HG02852 (cell line): Measurements from ENCODE around the gene GRM8.

Experiments
- ATAC-seq: cut with Tn5 transposase; IDR thresholded peaks from one replicate; pipeline ENCODE4 v1.9.1; 2021; ENCODE audit warnings: mild to moderate bottlenecking, moderate library complexity; ENCODE audit not compliant: unreplicated experiment

Gene GRM8

GRCh38 chr7:126820925-126821324 lies 431.8 kb downstream of the GRM8 start:
- ATAC-seq: no peak

GRCh38 chr7:126819197-126819484 lies 433.6 kb downstream of the GRM8 start:
- ATAC-seq: no peak

GRCh38 chr7:126818393-126819196 lies 434.1 kb downstream of the GRM8 start:
- ATAC-seq: no peak

- no peak for ATAC-seq
Observed at GRCh38 chr7:126809188-126809587, 443.6 kb downstream of the GRM8 start.

GRCh38 chr7:126806614-126807013 lies 446.1 kb downstream of the GRM8 start:
- ATAC-seq: no peak

- no peak for ATAC-seq
Observed at GRCh38 chr7:126805351-126805750, 447.4 kb downstream of the GRM8 start.

- ATAC-seq: no peak
Observed at GRCh38 chr7:126804604-126805003, 448.1 kb downstream of the GRM8 start.

- no peak for ATAC-seq
Observed at GRCh38 chr7:126803990-126804389, 448.8 kb downstream of the GRM8 start.

GRCh38 chr7:126803060-126803665 lies 449.6 kb downstream of the GRM8 start:
- peak; percentile 97 for ATAC-seq

GRCh38 chr7:126801733-126802132 lies 451.0 kb downstream of the GRM8 start:
- ATAC-seq: no peak

GRCh38 chr7:126799541-126799940 lies 453.2 kb downstream of the GRM8 start:
- no peak for ATAC-seq

GRCh38 chr7:126792521-126792920 lies 460.2 kb downstream of the GRM8 start:
- ATAC-seq: no peak

GRCh38 chr7:126791306-126791705 lies 461.4 kb downstream of the GRM8 start:
- no peak for ATAC-seq

- ATAC-seq: no peak
Observed at GRCh38 chr7:126790763-126791162, 462.0 kb downstream of the GRM8 start.

GRCh38 chr7:126783613-126784012 lies 469.1 kb downstream of the GRM8 start:
- no peak for ATAC-seq

- peak; percentile 89 for ATAC-seq
Observed at GRCh38 chr7:126780993-126781392, 471.7 kb downstream of the GRM8 start.

GRCh38 chr7:126778101-126778500 lies 474.6 kb downstream of the GRM8 start:
- ATAC-seq: no peak

GRCh38 chr7:126776498-126776897 lies 476.2 kb downstream of the GRM8 start:
- ATAC-seq: no peak

- no peak for ATAC-seq
Observed at GRCh38 chr7:126774077-126774476, 478.7 kb downstream of the GRM8 start.

- ATAC-seq: no peak
Observed at GRCh38 chr7:126768836-126769235, 483.9 kb downstream of the GRM8 start.

- ATAC-seq: peak; percentile 68
Observed at GRCh38 chr7:126760914-126761577, 491.7 kb downstream of the GRM8 start.

GRCh38 chr7:126755381-126755780 lies 497.4 kb downstream of the GRM8 start:
- ATAC-seq: no peak
